Gastroesophageal sphincter (tissue), 4 donors: ENCODE results near the gene PZP. TPM values are rescaled to one million over a fixed set of nuclear protein-coding genes. Genes with fewer than 3 reads are reported as not detected.

Experiments used
- ATAC-seq: fragments of 150-250 bp; one replicate; pipeline ENCODE4 v1.9.1; 2016; ENCODE audit warnings: mild to moderate bottlenecking, moderate library complexity
- H3K27ac ChIP-seq, 4 donors: fragments of 200-600 bp; sonication (generic) in 3 of 4; 1 replicate in 3 of 4; 2 replicates in 1 of 4; pipeline ENCODE4 v1.5.1; 2016 to 2019
- H3K27me3 ChIP-seq: fragments of 200-600 bp; sonication (generic); one replicate; pipeline ENCODE4 v1.5.1; 2019
- H3K36me3 ChIP-seq, 2 donors: fragments of 200-600 bp; sonication (generic); one replicate each; pipeline ENCODE4 v1.5.1; 2019; ENCODE audit warnings: control low read depth in 1 of 2
- H3K4me1 ChIP-seq, 3 donors: fragments of 200-600 bp; sonication (generic); 1 replicate in 2 of 3; 2 replicates in 1 of 3; pipeline ENCODE4 v1.5.1; 2016 to 2019; ENCODE audit warnings: control low read depth in 2 of 3
- H3K4me3 ChIP-seq, 2 donors: fragments of 200-600 bp; sonication (generic); one replicate each; pipeline ENCODE4 v1.5.1; 2019; ENCODE audit warnings: mild to moderate bottlenecking in 1 of 2, moderate library complexity in 1 of 2
- H3K9me3 ChIP-seq, 3 donors: fragments of 200-600 bp; sonication (generic); one replicate each; pipeline ENCODE4 v1.5.1; 2017 to 2019; ENCODE audit warnings: control low read depth in 2 of 3
- EP300 ChIP-seq: sonication (generic); formaldehyde crosslinking; IDR thresholded peaks from one replicate; pipeline ENCODE4 v1.6.1; 2017; ENCODE audit warnings: antibody characterized with exemption, mild to moderate bottlenecking
- POLR2A ChIP-seq, 2 donors: fragments of 450-650 bp; IDR thresholded peaks; one replicate each; pipeline ENCODE4 v1.6.1; 2017; ENCODE audit warnings: antibody characterized with exemption in 2 of 2, mild to moderate bottlenecking in 2 of 2, moderate library complexity in 1 of 2
- POLR2AphosphoS5 ChIP-seq: sonication (generic); formaldehyde crosslinking; IDR thresholded peaks from one replicate; pipeline ENCODE4 v1.6.1; 2017; ENCODE audit warnings: antibody characterized with exemption
- WGBS, 2 donors: methylation state at CpG; one replicate each; pipeline ENCODE4 v1.1.5; 2018; ENCODE audit warnings: low coverage in 1 of 2; 5-methylcytosine and 5-hydroxymethylcytosine counted together
- total RNA-seq, 4 donors: library from RNA; depleted of rRNA; stranded (reverse); fragments of >200 nt; gene quantifications; one replicate each; pipeline ENCODE4 v1.1.0, GENCODE V29; 2016
- TF ChIP-seq, protein P1 (sequence below), 4 experiments: fragments of 200-600 bp in 2 of 4; fragments of 450-650 bp in 2 of 4; sonication (generic) in 1 of 4; IDR thresholded peaks; one replicate each; pipeline ENCODE4 v1.5.1; 2017 to 2019; ENCODE audit warnings: antibody characterized with exemption in 4 of 4, mild to moderate bottlenecking in 2 of 4, moderate library complexity in 2 of 4

Gene PZP
- total RNA-seq, 4 donors from 2014 or later = 0.16 to 0.62 TPM; not detected in 2

DNA sequence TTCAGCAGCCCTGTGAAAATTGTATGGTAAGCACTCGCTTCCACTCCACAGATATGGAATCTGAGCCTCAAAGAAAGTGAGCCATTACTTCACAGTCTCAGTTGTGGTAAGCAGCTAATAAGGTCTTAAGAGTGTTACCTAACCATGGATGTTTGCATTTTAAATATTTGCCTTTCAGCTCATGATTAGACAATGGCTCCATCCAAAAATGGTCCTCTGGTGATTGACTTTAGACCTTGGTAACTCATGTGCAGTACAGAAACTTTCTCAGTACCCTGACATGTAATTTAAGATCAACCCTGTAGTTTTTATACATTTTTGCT lies 94.2 kb downstream of the PZP start:
- peaks cover 7 to 55% (median 12%) of the 10 kb centered on the region in 3 donors for H3K4me1 ChIP-seq
- peak overlapping the region; percentile 53 to 92 for H3K4me3 ChIP-seq
- peaks cover 3 to 45% of the 10 kb centered on the region in 2 donors for H3K36me3 ChIP-seq
- no peak for ATAC-seq
- peak overlapping the region; percentile 36 to 83 (median 56) for H3K27ac ChIP-seq
- WGBS, 2 donors = 38 to 57% methylated on average over 1 of the region's 1 CpG
- H3K9me3 ChIP-seq = no peaks in the 10 kb centered on the region
- TF ChIP-seq, protein P1, sequence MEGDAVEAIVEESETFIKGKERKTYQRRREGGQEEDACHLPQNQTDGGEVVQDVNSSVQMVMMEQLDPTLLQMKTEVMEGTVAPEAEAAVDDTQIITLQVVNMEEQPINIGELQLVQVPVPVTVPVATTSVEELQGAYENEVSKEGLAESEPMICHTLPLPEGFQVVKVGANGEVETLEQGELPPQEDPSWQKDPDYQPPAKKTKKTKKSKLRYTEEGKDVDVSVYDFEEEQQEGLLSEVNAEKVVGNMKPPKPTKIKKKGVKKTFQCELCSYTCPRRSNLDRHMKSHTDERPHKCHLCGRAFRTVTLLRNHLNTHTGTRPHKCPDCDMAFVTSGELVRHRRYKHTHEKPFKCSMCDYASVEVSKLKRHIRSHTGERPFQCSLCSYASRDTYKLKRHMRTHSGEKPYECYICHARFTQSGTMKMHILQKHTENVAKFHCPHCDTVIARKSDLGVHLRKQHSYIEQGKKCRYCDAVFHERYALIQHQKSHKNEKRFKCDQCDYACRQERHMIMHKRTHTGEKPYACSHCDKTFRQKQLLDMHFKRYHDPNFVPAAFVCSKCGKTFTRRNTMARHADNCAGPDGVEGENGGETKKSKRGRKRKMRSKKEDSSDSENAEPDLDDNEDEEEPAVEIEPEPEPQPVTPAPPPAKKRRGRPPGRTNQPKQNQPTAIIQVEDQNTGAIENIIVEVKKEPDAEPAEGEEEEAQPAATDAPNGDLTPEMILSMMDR (IDR thresholded peaks at IDR 0.05) = no peak
- TF ChIP-seq POLR2AphosphoS5 = no peak
- no peak for TF ChIP-seq POLR2A (IDR thresholded peaks at IDR 0.05)
- no peak for TF ChIP-seq EP300
- H3K27me3 ChIP-seq = no peaks in the 10 kb centered on the region

DNA sequence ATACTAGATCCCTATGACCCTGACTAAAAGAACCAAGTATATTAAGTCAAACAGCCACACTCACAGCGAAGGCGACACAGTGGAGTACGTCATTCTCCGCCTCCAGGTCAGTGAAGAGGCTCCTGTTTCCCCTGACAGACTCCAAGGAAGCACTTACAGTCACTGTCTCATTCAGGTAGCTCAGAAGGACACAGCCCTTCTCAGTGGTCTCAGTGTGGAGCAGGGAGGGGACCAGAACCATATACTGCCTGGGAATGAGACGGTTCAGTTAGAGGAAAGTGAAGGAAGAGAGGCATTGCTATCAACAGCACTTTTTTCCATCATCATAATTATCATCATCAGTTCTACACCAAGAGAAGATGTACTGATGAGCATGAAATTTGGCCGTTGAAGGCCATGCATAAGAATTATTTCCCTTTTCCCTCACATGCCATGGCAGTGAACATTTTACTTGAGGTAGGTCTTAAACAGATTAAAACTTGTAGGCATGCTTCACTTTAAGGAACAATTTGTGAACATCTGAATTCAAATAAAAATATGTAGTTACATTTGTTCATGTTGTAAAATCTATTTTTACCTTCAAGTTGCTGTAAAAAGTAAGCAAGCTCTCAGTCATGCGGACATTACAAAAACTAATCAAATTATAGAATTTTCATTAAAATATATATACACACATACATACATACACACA lies 94.8 kb downstream of the PZP start:
- H3K4me1 ChIP-seq = peaks cover 7 to 50% (median 12%) of the 10 kb centered on the region in 3 donors
- 42 to 58% methylated on average over 3 of the region's 7 CpGs for WGBS, 2 donors
- H3K27ac ChIP-seq = peak overlapping the region; percentile 36 to 83 (median 56)
- TF ChIP-seq POLR2AphosphoS5 (no peak), EP300 (no peak), POLR2A (IDR thresholded peaks at IDR 0.05) (no peak)
- TF ChIP-seq, protein P1 (IDR thresholded peaks at IDR 0.05) = no peak
- no peaks in the 10 kb centered on the region for H3K27me3 ChIP-seq
- peak overlapping the region; percentile 53 to 92 for H3K4me3 ChIP-seq
- H3K36me3 ChIP-seq = peaks cover 3 to 50% of the 10 kb centered on the region in 2 donors
- no peaks in the 10 kb centered on the region for H3K9me3 ChIP-seq
- ATAC-seq = no peak

DNA sequence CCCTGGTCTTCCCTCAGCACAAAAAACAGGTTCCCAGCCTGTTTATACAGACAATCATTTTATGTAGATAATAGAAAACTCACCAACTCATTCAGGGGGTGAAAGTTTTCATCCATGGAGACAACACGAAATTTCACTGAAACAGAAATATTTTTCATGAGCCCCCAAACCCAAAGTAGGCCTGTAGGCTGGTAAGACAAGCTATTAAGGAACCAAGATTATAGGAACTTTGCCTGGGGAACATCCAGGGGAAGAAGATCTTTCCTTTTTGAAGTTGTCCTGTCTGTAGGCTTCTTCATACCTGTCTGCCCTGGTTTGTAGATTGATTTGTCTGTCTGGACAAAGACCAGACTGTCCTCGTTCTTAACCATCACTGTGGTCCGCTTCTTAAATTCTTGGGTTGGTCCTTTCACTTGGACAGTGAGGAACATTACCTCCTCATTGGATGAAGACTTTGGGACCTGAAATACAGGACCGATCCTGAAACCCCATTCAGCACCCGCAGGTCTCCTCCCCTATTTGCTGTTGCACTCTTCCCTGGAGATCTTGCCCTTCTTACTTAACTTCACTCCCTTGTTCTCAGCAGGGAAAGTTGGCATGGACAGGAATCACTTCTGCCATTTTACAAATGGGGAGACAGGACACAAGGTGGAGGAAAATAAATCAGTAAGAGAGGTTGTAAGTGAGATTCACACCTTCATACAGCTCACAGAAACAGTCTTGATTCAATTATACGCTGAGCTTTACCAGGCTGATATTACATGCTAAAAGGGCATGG lies 95.9 kb downstream of the PZP start:
- Histone ChIP-seq H3K9me3 (no peaks in the 10 kb centered on the region), H3K27me3 (no peaks in the 10 kb centered on the region), H3K4me1 (peaks cover 0 to 38% (median 2%) of the 10 kb centered on the region in 3 donors), H3K36me3 (peaks cover 3 to 62% of the 10 kb centered on the region in 2 donors), H3K4me3 (peak overlapping the region in 1 of 2 donors; percentile 53), H3K27ac (peak overlapping the region in 2 of 4 donors; percentile 49 to 83)
- WGBS, 2 donors = 86 to 94% methylated on average over 6 of the region's 6 CpGs
- no peak for ATAC-seq
- TF ChIP-seq POLR2A (IDR thresholded peaks at IDR 0.05) = no peak
- TF ChIP-seq, protein P1 (IDR thresholded peaks at IDR 0.05) = no peak
- no peak for TF ChIP-seq EP300
- no peak for TF ChIP-seq POLR2AphosphoS5

DNA sequence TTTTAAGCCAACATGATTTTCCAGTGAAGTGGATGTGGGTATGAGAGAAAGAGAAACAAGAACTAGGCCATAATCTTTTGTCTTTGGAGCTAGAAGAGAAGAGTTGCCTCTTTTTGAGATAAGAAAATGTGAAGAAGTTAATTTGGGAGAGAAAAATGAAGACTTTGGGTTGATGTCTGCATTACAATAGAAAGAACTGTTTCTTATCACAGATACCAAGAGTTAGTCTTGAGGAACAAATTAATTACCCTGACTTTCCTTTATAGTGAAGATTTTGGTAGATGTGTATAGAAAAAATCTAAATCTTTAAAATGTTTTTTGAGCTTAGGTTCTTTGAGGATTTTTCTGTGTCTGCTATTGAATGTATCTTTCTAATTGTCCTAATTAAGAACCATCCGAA lies 96.7 kb downstream of the PZP start:
- H3K9me3 ChIP-seq = no peaks in the 10 kb centered on the region
- WGBS, 2 donors = 89 to 93% methylated on average over 1 of the region's 1 CpG
- H3K4me3 ChIP-seq = peak overlapping the region in 1 of 2 donors; percentile 53
- H3K36me3 ChIP-seq = peaks cover 7 to 69% of the 10 kb centered on the region in 2 donors
- peaks cover 0 to 31% (median 0%) of the 10 kb centered on the region in 3 donors for H3K4me1 ChIP-seq
- H3K27ac ChIP-seq = peak overlapping the region in 1 of 4 donors; percentile 83
- TF ChIP-seq POLR2A (IDR thresholded peaks at IDR 0.05) = no peak
- TF ChIP-seq, protein P1 (IDR thresholded peaks at IDR 0.05) = no peak
- TF ChIP-seq POLR2AphosphoS5 = no peak
- TF ChIP-seq EP300 = no peak
- no peak for ATAC-seq
- H3K27me3 ChIP-seq = no peaks in the 10 kb centered on the region
